GM12878 (cell line): ENCODE results near the gene STEAP4. TPM values are rescaled to one million over a fixed set of nuclear protein-coding genes. Genes with fewer than 3 reads are reported as not detected.

Experiments
- ATAC-seq: fragments of 200-7000 bp; cut with Tn5 transposase; 3 replicates; pipeline ENCODE4 v1.9.1; 2020; ENCODE audit warnings: mild to moderate bottlenecking, moderate library complexity
- BruUV-seq: library from RNA; stranded (reverse); fragments of 400-500 nt; replicated peaks from 2 replicates; lab custom pipeline; 2021; lab: Mats Ljungman, UMichigan
- CTCF ChIA-PET: fragments of 300-600 bp; sonication (Branson Sonifier 250); formaldehyde crosslinking; extraction: SDS; loops from one replicate; lab custom pipeline; 2021; ENCODE audit warnings: inconsistent platforms; lab: Yijun Ruan, JAX
- POLR2A ChIA-PET: fragments of 350-600 bp; formaldehyde crosslinking; extraction: SDS; loops from one replicate; lab custom pipeline; 2021; ENCODE audit warnings: inconsistent platforms; lab: Charles Lee
- RAD21 ChIA-PET: fragments of 300-600 bp; sonication (Branson Sonifier 250); formaldehyde crosslinking; loops from one replicate; lab custom pipeline; 2023; ENCODE audit warnings: antibody characterized with exemption; ENCODE audit not compliant: unreplicated experiment; lab: Charles Lee
- SMC1A ChIA-PET: fragments of 300-600 bp; sonication (Branson Sonifier 250); formaldehyde crosslinking; loops from one replicate; lab custom pipeline; 2023; ENCODE audit not compliant: unreplicated experiment, uncharacterized antibody; lab: Charles Lee
- DNase-seq: peaks from one replicate; pipeline ENCODE4 v3.0.0-alpha.2; 2011; ENCODE audit warnings: low read depth, low spot score
- FAIRE-seq: peaks from 3 replicates; lab custom pipeline; 2011; peaks lifted over from hg19 to GRCh38; lab: Jason Lieb, UNC
- H2AFZ ChIP-seq: 2 replicates; pipeline ENCODE4 v1.6.0; 2011; ENCODE audit warnings: low read depth, low read length, control low read depth; ENCODE audit not compliant: control insufficient read depth
- H3K27ac ChIP-seq: 2 replicates; pipeline ENCODE4 v1.5.1; 2011; ENCODE audit warnings: control low read depth; ENCODE audit not compliant: control insufficient read depth, insufficient read depth
- H3K27me3 ChIP-seq, 2 experiments: replicated peaks in 1 of 2; 2 replicates each; pipeline versions ENCODE4 v1.6.0 to v1.6.1; 2011; ENCODE audit warnings: low read length in 1 of 2; ENCODE audit not compliant: control insufficient read depth in 2 of 2, insufficient read depth in 2 of 2
- H3K36me3 ChIP-seq, 2 experiments: 2 replicates each; pipeline ENCODE4 v1.5.1; 2011; ENCODE audit warnings: low read length in 1 of 2; ENCODE audit not compliant: control insufficient read depth in 2 of 2, insufficient read depth in 2 of 2
- H3K4me1 ChIP-seq: 2 replicates; pipeline ENCODE4 v1.6.1; 2011; ENCODE audit warnings: mild to moderate bottlenecking, low read length, moderate library complexity, mixed read lengths; ENCODE audit not compliant: control insufficient read depth, insufficient read depth
- H3K4me2 ChIP-seq: 2 replicates; pipeline ENCODE4 v1.6.0; 2011; ENCODE audit warnings: control low read depth; ENCODE audit not compliant: control insufficient read depth, insufficient read depth
- H3K4me3 ChIP-seq: fragments of 200-600 bp; sonication (generic); 2 replicates; pipeline ENCODE4 v1.5.1; 2016
- H3K79me2 ChIP-seq: 2 replicates; pipeline ENCODE4 v1.6.0; 2011; ENCODE audit warnings: low read length; ENCODE audit not compliant: control insufficient read depth, insufficient read depth
- H3K9ac ChIP-seq: 2 replicates; pipeline ENCODE4 v1.8.0; 2011; ENCODE audit warnings: low read length, control low read depth, mixed read lengths; ENCODE audit not compliant: control insufficient read depth, insufficient read depth
- H3K9me3 ChIP-seq: replicated peaks from 3 replicates; pipeline ENCODE4 v1.5.1; 2011; ENCODE audit warnings: mild to moderate bottlenecking, low read length; ENCODE audit not compliant: control insufficient read depth, insufficient read depth
- H4K20me1 ChIP-seq: 2 replicates; pipeline ENCODE4 v1.6.0; 2011; ENCODE audit not compliant: control insufficient read depth, insufficient read depth
- BRCA1 ChIP-seq: IDR thresholded peaks from 2 replicates; pipeline ENCODE4 v1.6.1; 2011; ENCODE audit warnings: low read depth, low read length, improper control_type of control experiment
- HCFC1 ChIP-seq: fragments of 150-350 bp; IDR thresholded peaks from 2 replicates; pipeline ENCODE4 v1.6.1; 2014; ENCODE audit warnings: low read length
- MTA2 ChIP-seq: fragments of 450-650 bp; IDR thresholded peaks from 2 replicates; pipeline ENCODE4 v1.6.1; 2016; ENCODE audit warnings: low read depth, mild to moderate bottlenecking, moderate library complexity
- MTA3 ChIP-seq: IDR thresholded peaks from 2 replicates; pipeline ENCODE4 v1.6.1; 2012; ENCODE audit warnings: low read length, inconsistent platforms, borderline replicate concordance
- NBN ChIP-seq: fragments of 450-650 bp; IDR thresholded peaks from 2 replicates; pipeline ENCODE4 v1.6.1; 2016
- SUPT20H ChIP-seq: IDR thresholded peaks from 2 replicates; pipeline ENCODE4 v1.6.1; 2011; ENCODE audit warnings: low read depth, mild to moderate bottlenecking, low read length, moderate library complexity, borderline replicate concordance; ENCODE audit not compliant: control insufficient read depth
- TCF12 ChIP-seq: IDR thresholded peaks from 2 replicates; pipeline ENCODE4 v1.6.1; 2011; ENCODE audit warnings: low read depth, mild to moderate bottlenecking, low read length
- WRNIP1 ChIP-seq: IDR thresholded peaks from 2 replicates; pipeline ENCODE4 v1.6.1; 2011; ENCODE audit warnings: low read depth, low read length, improper control_type of control experiment, borderline replicate concordance
- WGBS: methylation state at CpG from one replicate; pipeline ENCODE4 v1.1.6; 2016; ENCODE audit warnings: low lambda C conversion rate; ENCODE audit not compliant: insufficient replicate concordance, insufficient coverage; ENCODE audit errors: missing lambda C conversion rate; 5-methylcytosine and 5-hydroxymethylcytosine counted together
- in situ Hi-C: fragments of 300-500 bp; cut with MboI; formaldehyde crosslinking; loops from 9 replicates; pipeline ENCODE4 v1.14.3; 2018; ENCODE audit warnings: mixed read lengths
- intact Hi-C: fragments of 100-400 bp; cut with micrococcal nuclease; formaldehyde crosslinking; loops from one replicate; pipeline ENCODE4 v1.14.2; 2022; ENCODE audit not compliant: unreplicated experiment
- polyA plus RNA-seq, 11 experiments: library from polyadenylated mRNA; depleted of rRNA in 4 of 11; unstranded in 6 of 11; stranded (reverse) in 5 of 11; fragments of >200 nt; fragmentation: Nextera tagmentation in 4 of 11; fragmentation: Illumina TruSeq in 1 of 11; extraction: Ambion mirVana in 4 of 11; extraction: Trizol in 1 of 11; gene quantifications; 1 replicate in 1 of 11; 2 replicates in 10 of 11; pipeline versions ENCODE4 v1.2.1 to v1.2.3, GENCODE V29; 2011 to 2016; ENCODE audit warnings: inconsistent platforms in 2 of 11, missing spikeins in 2 of 11, low read depth in 1 of 11
- total RNA-seq, 4 experiments: library from RNA; depleted of rRNA in 3 of 4; stranded (reverse); fragments of >200 nt in 3 of 4; fragmentation: Illumina TruSeq in 1 of 4; extraction: Trizol in 1 of 4; gene quantifications; 2 replicates each; pipeline versions ENCODE4 v1.2.1 to v1.2.3, GENCODE V29; 2013 to 2021
- TF ChIP-seq, protein P1 (sequence below): fragments of 450-650 bp; IDR thresholded peaks from 2 replicates; pipeline ENCODE4 v1.6.1; 2018; ENCODE audit warnings: borderline replicate concordance, mild to moderate bottlenecking; ENCODE audit not compliant: partially characterized antibody
- TF ChIP-seq, protein P2 (sequence below): fragments of 450-650 bp; IDR thresholded peaks from 2 replicates; pipeline ENCODE4 v1.6.1; 2017; ENCODE audit warnings: mild to moderate bottlenecking
- TF ChIP-seq, protein P3 (sequence below): IDR thresholded peaks from 2 replicates; pipeline ENCODE4 v1.6.1; 2012; ENCODE audit warnings: mild to moderate bottlenecking, low read depth, low read length

STEAP4 gene
- total and polyA plus RNA-seq, 10 of the 15 experiments (the other 5 are each of a cell fraction or from before 2014, with no cell fraction given): 0.13 TPM; not detected in 9

DNA sequence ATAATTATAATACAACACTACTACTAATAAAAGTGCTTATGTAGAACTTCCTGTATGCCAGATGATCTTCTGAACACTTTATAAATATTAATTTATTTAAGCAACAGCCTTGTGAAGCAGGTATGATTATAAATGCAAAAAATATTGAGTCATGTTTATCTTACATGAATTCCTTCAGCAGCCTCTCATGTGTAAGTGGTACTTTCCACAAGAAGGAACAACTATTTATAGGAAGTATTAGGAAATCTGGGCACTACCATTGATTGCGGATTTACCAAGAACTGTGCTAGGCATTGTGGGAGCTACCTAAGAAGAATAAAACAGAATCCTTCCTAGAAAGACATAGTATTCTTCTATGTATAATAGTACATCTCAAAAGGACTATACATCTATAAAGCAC, 10.7 kb upstream of the STEAP4 start (continued):
- TF ChIP-seq, protein P1, sequence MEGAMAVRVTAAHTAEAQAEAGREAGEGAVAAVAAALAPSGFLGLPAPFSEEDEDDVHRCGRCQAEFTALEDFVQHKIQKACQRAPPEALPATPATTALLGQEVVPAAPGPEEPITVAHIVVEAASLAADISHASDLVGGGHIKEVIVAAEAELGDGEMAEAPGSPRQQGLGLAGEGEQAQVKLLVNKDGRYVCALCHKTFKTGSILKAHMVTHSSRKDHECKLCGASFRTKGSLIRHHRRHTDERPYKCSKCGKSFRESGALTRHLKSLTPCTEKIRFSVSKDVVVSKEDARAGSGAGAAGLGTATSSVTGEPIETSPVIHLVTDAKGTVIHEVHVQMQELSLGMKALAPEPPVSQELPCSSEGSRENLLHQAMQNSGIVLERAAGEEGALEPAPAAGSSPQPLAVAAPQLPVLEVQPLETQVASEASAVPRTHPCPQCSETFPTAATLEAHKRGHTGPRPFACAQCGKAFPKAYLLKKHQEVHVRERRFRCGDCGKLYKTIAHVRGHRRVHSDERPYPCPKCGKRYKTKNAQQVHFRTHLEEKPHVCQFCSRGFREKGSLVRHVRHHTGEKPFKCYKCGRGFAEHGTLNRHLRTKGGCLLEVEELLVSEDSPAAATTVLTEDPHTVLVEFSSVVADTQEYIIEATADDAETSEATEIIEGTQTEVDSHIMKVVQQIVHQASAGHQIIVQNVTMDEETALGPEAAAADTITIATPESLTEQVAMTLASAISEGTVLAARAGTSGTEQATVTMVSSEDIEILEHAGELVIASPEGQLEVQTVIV: no peak
- TF ChIP-seq TCF12: no peak
- TF ChIP-seq BRCA1: no peak
- TF ChIP-seq, protein P2, sequence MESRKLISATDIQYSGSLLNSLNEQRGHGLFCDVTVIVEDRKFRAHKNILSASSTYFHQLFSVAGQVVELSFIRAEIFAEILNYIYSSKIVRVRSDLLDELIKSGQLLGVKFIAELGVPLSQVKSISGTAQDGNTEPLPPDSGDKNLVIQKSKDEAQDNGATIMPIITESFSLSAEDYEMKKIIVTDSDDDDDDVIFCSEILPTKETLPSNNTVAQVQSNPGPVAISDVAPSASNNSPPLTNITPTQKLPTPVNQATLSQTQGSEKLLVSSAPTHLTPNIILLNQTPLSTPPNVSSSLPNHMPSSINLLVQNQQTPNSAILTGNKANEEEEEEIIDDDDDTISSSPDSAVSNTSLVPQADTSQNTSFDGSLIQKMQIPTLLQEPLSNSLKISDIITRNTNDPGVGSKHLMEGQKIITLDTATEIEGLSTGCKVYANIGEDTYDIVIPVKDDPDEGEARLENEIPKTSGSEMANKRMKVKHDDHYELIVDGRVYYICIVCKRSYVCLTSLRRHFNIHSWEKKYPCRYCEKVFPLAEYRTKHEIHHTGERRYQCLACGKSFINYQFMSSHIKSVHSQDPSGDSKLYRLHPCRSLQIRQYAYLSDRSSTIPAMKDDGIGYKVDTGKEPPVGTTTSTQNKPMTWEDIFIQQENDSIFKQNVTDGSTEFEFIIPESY: no peak

DNA sequence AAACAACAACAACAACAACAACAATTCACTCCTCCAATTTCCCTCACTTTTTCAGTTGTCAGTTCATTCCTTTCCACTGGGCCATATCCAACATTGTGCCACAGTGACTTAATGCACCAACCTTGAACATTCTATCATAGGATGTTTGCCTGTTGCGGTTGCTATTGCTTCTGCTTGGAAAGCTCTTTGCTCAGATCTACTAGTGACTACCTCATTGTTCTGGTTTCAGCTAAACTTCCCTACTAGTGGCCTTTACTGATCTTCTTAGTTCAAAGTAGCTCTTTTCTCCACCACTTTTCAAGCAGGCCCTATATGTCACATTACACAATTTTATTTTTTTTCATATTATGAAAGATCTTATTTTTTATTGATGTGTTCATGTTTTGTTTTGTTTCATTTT, 9.8 kb upstream of the STEAP4 start:
- DNase-seq (no peak), FAIRE-seq (no peak), ATAC-seq (no peak)
- 100% methylated on average over 1 of the region's 1 CpG for WGBS
- Histone ChIP-seq H3K4me3 (no peak overlapping the region), H3K27me3 (no peaks in the 10 kb centered on the region), H3K27ac (no peak overlapping the region), H3K4me1 (no peaks in the 10 kb centered on the region), H3K9ac (no peak overlapping the region), H3K79me2 (no peaks in the 10 kb centered on the region), H4K20me1 (no peaks in the 10 kb centered on the region), H3K36me3 (no peaks in the 10 kb centered on the region), H3K9me3 (no peaks in the 10 kb centered on the region), H3K4me2 (no peak overlapping the region), H2AFZ (no peak overlapping the region)
- no TSS peak for BruUV-seq
- intact Hi-C loops (no loop called here), in situ Hi-C loops (no loop called here)
- CTCF ChIA-PET: interaction anchor here (1.3 to 2.3 kb wide), 4 partner anchors 12 to 73 kb away, joined by 4 to 10 read pairs (median 6); no protein-coding TSS in a partner anchor
- POLR2A ChIA-PET: no interaction called here
- SMC1A ChIA-PET: interaction anchor here (1.0 to 1.1 kb wide), 3 partner anchors 11 to 28 kb away, joined by 3 to 4 read pairs (median 3); no protein-coding TSS in a partner anchor
- RAD21 ChIA-PET: no interaction called here
- no peak for TF ChIP-seq MTA3
- no peak for TF ChIP-seq HCFC1
- no peak for TF ChIP-seq MTA2
- TF ChIP-seq, protein P3, sequence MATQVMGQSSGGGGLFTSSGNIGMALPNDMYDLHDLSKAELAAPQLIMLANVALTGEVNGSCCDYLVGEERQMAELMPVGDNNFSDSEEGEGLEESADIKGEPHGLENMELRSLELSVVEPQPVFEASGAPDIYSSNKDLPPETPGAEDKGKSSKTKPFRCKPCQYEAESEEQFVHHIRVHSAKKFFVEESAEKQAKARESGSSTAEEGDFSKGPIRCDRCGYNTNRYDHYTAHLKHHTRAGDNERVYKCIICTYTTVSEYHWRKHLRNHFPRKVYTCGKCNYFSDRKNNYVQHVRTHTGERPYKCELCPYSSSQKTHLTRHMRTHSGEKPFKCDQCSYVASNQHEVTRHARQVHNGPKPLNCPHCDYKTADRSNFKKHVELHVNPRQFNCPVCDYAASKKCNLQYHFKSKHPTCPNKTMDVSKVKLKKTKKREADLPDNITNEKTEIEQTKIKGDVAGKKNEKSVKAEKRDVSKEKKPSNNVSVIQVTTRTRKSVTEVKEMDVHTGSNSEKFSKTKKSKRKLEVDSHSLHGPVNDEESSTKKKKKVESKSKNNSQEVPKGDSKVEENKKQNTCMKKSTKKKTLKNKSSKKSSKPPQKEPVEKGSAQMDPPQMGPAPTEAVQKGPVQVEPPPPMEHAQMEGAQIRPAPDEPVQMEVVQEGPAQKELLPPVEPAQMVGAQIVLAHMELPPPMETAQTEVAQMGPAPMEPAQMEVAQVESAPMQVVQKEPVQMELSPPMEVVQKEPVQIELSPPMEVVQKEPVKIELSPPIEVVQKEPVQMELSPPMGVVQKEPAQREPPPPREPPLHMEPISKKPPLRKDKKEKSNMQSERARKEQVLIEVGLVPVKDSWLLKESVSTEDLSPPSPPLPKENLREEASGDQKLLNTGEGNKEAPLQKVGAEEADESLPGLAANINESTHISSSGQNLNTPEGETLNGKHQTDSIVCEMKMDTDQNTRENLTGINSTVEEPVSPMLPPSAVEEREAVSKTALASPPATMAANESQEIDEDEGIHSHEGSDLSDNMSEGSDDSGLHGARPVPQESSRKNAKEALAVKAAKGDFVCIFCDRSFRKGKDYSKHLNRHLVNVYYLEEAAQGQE: no peak
- no peak for TF ChIP-seq WRNIP1
- TF ChIP-seq SUPT20H: no peak
- no peak for TF ChIP-seq NBN
